ENCODE data around the gene CSNK2A1. TPM values are rescaled to one million over a fixed set of nuclear protein-coding genes. Genes with fewer than 3 reads are reported as not detected.

Gene CSNK2A1
- total RNA-seq, 3 donors from 2014 or later: 183 to 191 (median 187) TPM

Other genes starting within 250 kb of the CSNK2A1 start
- 10 to 100 TPM; 22.5 to 26.0 (median 25.5) TPM for gene ZCCHC3, start 246.2 kb downstream of the CSNK2A1 start, total RNA-seq
- 1 to 10 TPM; 3.9 to 8.5 (median 6.4) TPM for gene SOX12, start 218.2 kb downstream of the CSNK2A1 start, total RNA-seq
- gene NRSN2, start 196.7 kb downstream of the CSNK2A1 start, total RNA-seq: 1 to 10 TPM; 2.7 to 3.2 (median 2.8) TPM
- 10 to 100 TPM; 34.6 to 45.2 (median 37.0) TPM for gene TRIB3, start 163.0 kb downstream of the CSNK2A1 start, total RNA-seq
- 100 to 1,000 TPM in 2 of 3 donors, 10 to 100 TPM in 1; 87.1 to 104 (median 103) TPM for gene RBCK1, start 135.5 kb downstream of the CSNK2A1 start, total RNA-seq
- 10 to 100 TPM; 21.2 to 25.5 (median 23.9) TPM for gene TBC1D20, start 81.3 kb downstream of the CSNK2A1 start, total RNA-seq
- under 1 TPM in 1 of 3 donors, not detected in 2; 0.21 TPM for gene TCF15, start 66.5 kb upstream of the CSNK2A1 start, total RNA-seq
- 10 to 100 TPM; 28.5 to 39.8 (median 38.5) TPM for gene SRXN1, start 109.4 kb upstream of the CSNK2A1 start, total RNA-seq
- not detected for gene SCRT2, start 132.0 kb upstream of the CSNK2A1 start, total RNA-seq
- gene SLC52A3, start 224.7 kb upstream of the CSNK2A1 start, total RNA-seq: not detected

Measured in activated T-cell treated with anti-CD3 and anti-CD28 coated beads, Interleukin-2, amount 50 U/mL, for 4 hours (primary cell).